Measurements from ENCODE around the gene UTS2B.

Gene UTS2B, protein sequence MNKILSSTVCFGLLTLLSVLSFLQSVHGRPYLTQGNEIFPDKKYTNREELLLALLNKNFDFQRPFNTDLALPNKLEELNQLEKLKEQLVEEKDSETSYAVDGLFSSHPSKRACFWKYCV

DNA sequence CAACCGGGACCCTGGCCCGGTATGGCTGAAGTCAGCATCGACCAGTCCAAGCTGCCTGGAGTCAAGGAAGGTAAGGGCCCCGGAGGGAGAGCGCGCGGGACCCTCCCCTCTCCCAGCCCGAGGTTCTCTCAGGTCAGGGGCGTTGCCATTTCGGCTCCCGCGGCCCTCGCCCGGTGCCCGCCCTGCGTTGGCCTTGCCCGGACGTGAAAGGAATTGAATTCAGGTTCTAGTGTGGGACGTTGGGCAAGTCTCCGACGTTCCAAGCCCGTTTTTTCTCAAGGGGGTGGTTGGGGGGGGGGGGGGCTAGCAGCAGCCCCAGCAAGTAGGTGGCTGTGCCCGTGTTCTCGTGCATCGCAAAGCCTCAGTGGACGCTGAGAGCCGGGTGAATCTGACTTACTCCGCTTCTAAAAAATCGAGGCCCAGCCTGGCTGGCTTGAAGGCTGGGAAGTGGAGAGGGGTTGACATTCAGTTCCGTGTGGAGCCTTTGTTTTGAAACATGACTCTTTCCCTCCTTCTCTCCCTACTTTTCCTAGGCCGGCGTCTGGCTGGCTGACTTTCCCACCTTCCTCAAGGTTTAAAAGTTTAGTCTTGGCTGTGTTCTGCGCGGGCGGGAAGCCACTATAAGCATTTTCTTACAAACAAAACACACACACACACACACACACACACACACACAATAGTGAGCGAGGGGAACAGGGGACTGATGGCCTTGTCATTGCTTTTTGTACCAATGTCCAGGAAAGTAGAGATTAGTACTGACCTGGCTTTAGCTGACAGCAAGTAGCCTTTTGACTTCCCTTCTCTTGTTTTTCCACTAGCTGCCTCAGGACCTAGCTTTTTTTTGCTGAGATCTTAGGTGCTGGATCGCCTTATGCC, at the start of gene UTS2B:
Gene UTS2B, minus strand, starts transcription at position 873 of the 876 bp plus-strand sequence. CDS start 48,337 bp downstream, outside the sequence.
- peak; percentile 80 for DNase-seq

DNA sequence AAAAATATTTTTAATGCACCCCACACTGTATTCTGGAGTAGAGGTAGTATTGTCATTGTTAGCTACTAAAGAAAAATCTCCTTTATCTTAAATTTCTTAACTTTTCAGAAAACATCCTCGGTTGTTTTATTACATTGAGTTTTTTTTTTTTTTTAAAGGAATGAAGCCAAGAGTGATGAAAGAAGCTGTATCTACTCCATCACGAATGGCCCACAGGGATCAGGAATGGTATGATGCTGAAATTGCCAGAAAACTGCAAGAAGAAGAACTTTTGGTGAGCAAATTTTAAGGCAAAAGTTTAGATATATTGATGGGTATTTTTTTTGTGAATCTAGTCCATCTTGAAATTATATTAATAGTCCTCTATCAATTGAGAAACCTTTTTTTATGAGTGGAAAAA, 49.7 kb upstream of the UTS2B start:
- no peak for DNase-seq

- DNase-seq: no peak
Measured at GRCh38 chr3:191379446-191379845, 49.1 kb upstream of the UTS2B start.

DNA sequence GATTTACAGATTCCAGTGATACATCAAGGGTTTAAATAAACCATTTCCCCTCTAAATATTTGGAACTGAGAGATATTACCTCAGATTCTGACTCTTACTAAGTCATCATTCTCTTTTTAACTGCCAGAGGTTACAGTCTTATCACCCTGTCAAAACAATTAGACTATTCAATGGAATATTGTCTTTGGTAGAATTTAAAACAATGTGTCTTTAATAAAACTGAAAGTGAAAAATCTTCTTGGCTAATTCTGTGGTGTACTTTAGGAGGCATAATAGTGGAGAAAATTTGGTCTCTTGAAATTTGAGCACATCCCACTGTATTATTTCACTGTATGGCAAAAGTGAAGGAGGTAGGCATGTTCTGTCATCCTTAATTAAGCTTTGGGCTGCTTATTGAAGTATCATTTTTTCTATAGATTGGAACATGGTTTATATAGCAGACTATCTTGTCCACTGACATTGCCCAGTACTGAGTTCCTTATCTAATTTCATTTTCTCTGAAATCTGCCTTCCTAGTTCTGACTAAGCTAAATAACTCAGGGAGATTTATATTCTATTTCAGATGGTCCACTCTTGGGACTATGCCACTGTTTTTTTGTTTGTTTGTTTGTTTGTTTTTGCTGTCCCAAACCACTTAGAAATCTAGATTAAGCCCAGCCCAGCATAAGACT, 48.0 kb upstream of the UTS2B start:
- no peak for DNase-seq

- no peak for DNase-seq
Measured at GRCh38 chr3:191376516-191377141, 46.3 kb upstream of the UTS2B start.

- DNase-seq: no peak
Measured at GRCh38 chr3:191373327-191373726, 43.0 kb upstream of the UTS2B start.

DNA sequence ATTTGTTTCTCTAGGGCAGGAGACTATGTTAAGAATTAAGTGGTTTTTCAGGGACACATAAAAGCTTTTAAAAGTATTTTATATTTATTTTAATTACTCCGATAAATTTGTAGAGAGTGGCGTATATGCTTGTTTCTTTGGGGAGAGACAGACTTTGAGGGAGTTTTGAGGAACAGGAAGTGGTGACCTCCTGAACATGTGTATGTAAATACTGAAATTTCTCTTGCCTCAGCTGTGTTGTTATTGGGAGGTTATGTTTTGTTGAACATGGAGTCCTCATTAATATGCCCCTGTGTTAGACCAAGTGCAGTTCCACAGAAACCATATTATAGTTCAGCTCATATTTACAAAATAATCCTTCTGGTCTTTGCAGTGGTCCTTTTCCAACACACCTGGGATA, 41.8 kb upstream of the UTS2B start:
- DNase-seq: no peak

DNA sequence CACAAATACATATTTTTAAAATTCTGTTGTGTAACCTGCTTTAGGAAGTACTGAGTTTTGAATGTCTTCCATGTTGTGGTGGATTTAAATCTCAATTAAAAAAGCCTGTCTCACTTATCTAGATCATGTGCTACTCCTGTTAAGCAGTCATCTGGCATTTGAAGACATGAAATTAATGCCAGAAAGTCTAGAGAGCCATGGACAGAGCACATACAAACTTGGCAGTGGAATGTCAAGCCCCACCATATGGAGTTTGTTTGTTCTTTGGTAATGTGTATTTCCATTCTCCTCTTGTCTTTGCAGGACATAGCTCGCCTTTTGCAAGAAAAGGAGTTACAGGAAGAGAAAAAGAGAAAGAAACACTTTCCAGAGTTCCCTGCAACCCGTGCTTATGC, 39.3 kb upstream of the UTS2B start:
- DNase-seq: no peak

DNA sequence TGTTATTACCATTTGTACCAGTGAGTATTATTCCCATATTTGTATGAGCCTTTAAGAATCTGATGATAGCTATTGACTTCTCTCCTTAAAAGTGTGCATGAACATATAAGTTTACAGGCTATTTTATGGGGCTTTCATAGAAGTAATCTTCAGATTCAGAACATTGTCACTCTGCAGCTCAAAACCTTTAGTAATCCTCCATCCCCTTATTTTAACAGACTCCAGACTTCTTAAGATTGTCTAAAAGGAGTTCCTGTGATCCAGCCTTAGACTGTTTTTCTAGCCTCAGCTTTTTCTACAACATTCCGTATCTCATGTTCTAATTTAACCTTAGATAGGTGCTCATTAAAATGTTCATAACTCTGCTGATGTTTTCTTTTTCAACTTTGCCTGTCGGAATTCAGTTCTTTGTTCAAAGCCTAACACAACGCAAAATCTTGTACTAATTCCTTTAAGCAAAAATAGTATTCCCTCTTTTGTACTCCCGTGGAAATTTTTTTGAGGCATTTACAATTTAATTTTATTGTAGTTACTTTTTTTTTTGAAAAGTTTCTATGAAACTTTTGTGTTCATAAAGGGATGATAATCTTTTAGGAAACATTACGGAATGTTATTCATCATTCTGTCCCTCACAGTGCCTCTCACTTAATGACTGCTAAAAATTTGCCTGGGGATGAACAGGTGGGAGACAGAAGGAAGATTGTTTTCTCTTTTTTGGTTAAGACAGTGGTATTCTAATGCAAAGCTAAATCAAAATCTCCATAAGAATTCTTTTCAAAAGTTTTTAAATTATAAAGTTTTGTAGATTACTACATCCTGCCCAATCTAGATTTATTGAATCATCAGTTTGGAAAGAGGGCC, 38.7 kb upstream of the UTS2B start:
- no peak for DNase-seq

- DNase-seq: no peak
Measured at GRCh38 chr3:191366675-191367074, 36.3 kb upstream of the UTS2B start.

- no peak for DNase-seq
Measured at GRCh38 chr3:191363221-191363620, 32.9 kb upstream of the UTS2B start.

- DNase-seq: no peak
Measured at GRCh38 chr3:191362524-191363090, 32.3 kb upstream of the UTS2B start.

DNA sequence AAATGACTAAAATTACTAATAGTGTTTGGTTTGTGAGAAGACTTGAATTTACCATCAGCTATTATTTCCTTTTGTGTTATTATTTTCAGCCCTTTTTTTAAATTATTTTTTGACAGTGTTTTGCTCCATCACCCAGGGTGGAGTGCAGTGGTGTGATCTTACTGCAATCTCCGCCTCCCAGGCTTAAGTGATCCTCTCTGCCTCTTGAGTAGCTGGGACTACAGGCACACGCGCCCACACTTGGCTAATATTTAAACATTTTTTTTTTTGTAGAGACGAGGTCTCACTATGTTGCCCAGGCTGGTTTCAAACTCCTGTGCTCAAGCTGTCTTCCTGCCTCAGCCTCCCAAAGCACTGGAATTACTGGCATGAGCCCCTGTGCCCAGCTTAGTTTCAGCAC, 31.7 kb upstream of the UTS2B start:
- no peak for DNase-seq

GRCh38 chr3:191361456-191361855, 31.1 kb upstream of the UTS2B start:
- no peak for DNase-seq

DNA sequence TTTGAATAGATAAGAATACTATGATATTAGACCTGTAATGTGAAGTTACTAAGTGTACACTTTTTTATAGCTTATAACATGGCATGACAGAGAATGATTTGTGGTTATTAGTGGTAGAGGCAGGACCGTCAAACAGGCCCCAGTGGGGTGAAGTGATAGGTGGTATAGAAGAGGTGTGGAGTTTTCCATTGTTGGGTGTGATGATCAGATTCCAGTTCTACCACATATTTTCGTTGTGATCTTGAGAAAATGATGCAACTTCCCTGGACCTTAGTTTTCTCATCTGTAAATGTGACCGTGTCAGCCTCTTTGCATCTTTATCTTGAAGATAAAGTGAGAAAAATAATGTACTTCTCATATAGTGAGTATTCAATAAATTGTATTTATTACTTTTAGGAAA, 30.3 kb upstream of the UTS2B start:
- no peak for DNase-seq

- no peak for DNase-seq
Measured at GRCh38 chr3:191358929-191359328, 28.6 kb upstream of the UTS2B start.

GRCh38 chr3:191357909-191358308, 27.6 kb upstream of the UTS2B start:
- no peak for DNase-seq

DNA sequence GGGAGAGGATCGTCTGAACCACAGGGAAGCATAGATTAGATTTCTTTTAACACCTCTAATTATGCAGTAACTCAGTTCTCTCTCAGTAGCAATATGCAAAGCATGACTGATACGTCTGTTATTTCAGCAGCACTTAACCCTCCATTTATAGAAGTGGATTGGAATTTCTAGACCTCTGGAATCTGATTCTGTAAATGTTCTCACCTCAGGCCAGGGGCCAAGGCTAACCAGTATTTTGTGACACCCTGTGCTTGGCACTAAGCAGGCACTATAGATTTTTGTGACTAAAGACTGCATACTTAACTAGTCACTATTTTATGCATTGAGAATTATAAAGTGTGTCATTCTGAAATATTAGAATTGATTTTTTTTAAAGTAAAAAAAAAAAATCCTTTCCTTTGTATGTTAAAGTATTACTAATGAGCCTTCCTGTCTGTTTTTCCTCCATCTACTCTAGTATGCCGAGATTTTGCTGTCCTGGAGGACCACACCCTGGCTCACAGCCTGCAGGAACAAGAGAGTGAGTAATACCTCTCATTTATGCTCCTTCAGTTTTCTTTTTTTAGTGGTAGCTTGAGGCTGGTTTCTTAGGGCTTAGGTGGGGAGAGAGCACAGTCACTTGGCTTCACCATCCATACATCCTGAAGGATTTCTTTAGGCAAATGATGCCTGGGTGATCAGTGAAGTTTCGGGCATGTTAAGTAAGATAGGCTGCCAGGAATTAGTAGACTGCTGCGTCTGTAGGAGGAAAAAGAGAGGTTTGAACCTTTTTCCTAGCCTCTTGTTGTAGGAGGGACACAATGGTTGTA, 26.5 kb upstream of the UTS2B start:
- DNase-seq: peak; percentile 80

DNA sequence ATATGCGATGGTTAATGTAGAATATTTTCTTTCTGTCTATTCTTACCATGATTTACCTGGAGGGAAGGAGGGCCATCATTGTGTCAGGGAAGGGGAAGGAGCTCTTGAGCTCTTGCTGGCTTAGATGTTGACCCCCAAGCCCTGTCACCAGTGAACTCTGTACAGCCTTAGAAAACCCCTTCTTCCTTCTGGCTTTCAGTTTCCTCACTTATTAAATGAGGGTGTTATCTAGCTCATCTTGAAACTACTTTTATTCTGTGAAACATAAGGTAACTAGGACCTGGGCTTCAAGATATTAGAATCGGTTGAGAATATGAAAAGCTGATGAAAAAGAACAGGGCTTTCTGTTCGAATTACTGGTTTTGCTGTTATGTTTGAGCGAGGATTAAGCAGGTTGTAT, 25.1 kb upstream of the UTS2B start:
- no peak for DNase-seq

GRCh38 chr3:191353022-191353777, 22.9 kb upstream of the UTS2B start:
- DNase-seq: no peak

- no peak for DNase-seq
Measured at GRCh38 chr3:191352014-191352413, 21.7 kb upstream of the UTS2B start.
